Pulmonary artery endothelial cell (primary cell): Measurements from ENCODE around the gene ATRIP. TPM values are rescaled to one million over a fixed set of nuclear protein-coding genes. Genes with fewer than 3 reads are reported as not detected.
"Not testable (repeated sequence)": the region's sequence is repeated elsewhere in the genome, so short reads cannot be mapped to it uniquely, and the experiment has no call there.

Experiments
- DNase-seq: peaks from one replicate; pipeline ENCODE4 v3.0.0-alpha.2; 2011; ENCODE audit warnings: low read depth, low spot score
- total RNA-seq: library from RNA; depleted of rRNA; stranded (reverse); fragments of >200 nt; gene quantifications from 2 replicates; pipeline ENCODE4 v1.2.3, GENCODE V29; 2014

Gene ATRIP
- total RNA-seq, 1 donor from 2014 or later, result 9.2 TPM

GRCh38 chr3:48435774-48436476 lies 10.6 kb upstream of the ATRIP start:
- peak; percentile 37 for DNase-seq

GRCh38 chr3:48436477-48436787 lies 10.1 kb upstream of the ATRIP start:
- no peak for DNase-seq

- no peak for DNase-seq
Measured at GRCh38 chr3:48436855-48437254, 9.7 kb upstream of the ATRIP start.

- DNase-seq, result no peak
Measured at GRCh38 chr3:48437812-48438211, 8.7 kb upstream of the ATRIP start.

GRCh38 chr3:48439820-48440589 lies 6.5 kb upstream of the ATRIP start, which contains the start of the genes CCDC51 and TMA7:
CCDC51 (minus strand) TSS chr3:48440119; CDS start chr3:48435128, 4,991 bp downstream.
TMA7 (plus strand) TSS chr3:48440257; CDS start chr3:48440297, 40 bp downstream.
- peak; percentile 83 for DNase-seq

- DNase-seq, result no peak
Measured at GRCh38 chr3:48440590-48440958, 6.0 kb upstream of the ATRIP start.

- DNase-seq, result no peak
Measured at GRCh38 chr3:48441940-48442339, 4.6 kb upstream of the ATRIP start.

- no peak for DNase-seq
Measured at GRCh38 chr3:48445277-48445882, 1.2 kb upstream of the ATRIP start.

GRCh38 chr3:48446043-48446424 lies 503 bp upstream of the ATRIP start:
- no peak for DNase-seq

- no peak for DNase-seq
Measured at GRCh38 chr3:48451270-48451669, 4.7 kb downstream of the ATRIP start.

- no peak for DNase-seq
Measured at GRCh38 chr3:48456456-48456855, 9.9 kb downstream of the ATRIP start.

- DNase-seq, result no peak
Measured at GRCh38 chr3:48459331-48459730, 12.8 kb downstream of the ATRIP start.

GRCh38 chr3:48459773-48460516 lies 13.4 kb downstream of the ATRIP start:
- DNase-seq, result no peak

GRCh38 chr3:48460517-48460902 lies 14.0 kb downstream of the ATRIP start:
- DNase-seq, result no peak

GRCh38 chr3:48461767-48462166 lies 15.2 kb downstream of the ATRIP start:
- DNase-seq, result not testable (repeated sequence)

GRCh38 chr3:48463703-48464102 lies 17.2 kb downstream of the ATRIP start:
- DNase-seq, result no peak

- DNase-seq, result no peak
Measured at GRCh38 chr3:48464713-48465221, 18.2 kb downstream of the ATRIP start.

GRCh38 chr3:48465237-48465530 lies 18.6 kb downstream of the ATRIP start:
- DNase-seq, result no peak

- peak; percentile 100 for DNase-seq
Measured at GRCh38 chr3:48465531-48466378, 19.2 kb downstream of the ATRIP start.

GRCh38 chr3:48466386-48467109 lies 20.0 kb downstream of the ATRIP start:
- DNase-seq, result no peak
